Panc1 (cell line): Measurements from ENCODE around the gene GRID1. TPM values are rescaled to one million over a fixed set of nuclear protein-coding genes. Genes with fewer than 3 reads are reported as not detected.
A peak's percentile ranks its signal among the peaks of the same experiment; 100 is the strongest.

Source experiments
- ATAC-seq: fragments of 200-7000 bp; cut with Tn5 transposase; 2 replicates; pipeline ENCODE4 v1.9.1; 2020; ENCODE audit warnings: mild to moderate bottlenecking, moderate library complexity
- BruUV-seq: library from RNA; stranded (reverse); fragments of 400-500 nt; replicated peaks from 2 replicates; lab custom pipeline; 2021; lab: Mats Ljungman, UMichigan
- CTCF ChIA-PET: fragments of 300-600 bp; sonication (Branson Sonifier 250); formaldehyde crosslinking; loops from one replicate; lab custom pipeline; 2022; ENCODE audit warnings: antibody characterized with exemption; lab: Charles Lee
- POLR2A ChIA-PET: fragments of 300-600 bp; sonication (Branson Sonifier 250); formaldehyde crosslinking; loops from one replicate; lab custom pipeline; 2022; ENCODE audit warnings: antibody characterized with exemption; lab: Charles Lee
- DNase-seq: peaks from one replicate; pipeline ENCODE4 v3.0.0-alpha.2; 2010; ENCODE audit warnings: low read depth, low spot score
- H3K27ac ChIP-seq: 2 replicates; pipeline ENCODE4 v1.5.1; 2011; ENCODE audit warnings: mild to moderate bottlenecking, low read length, inconsistent platforms
- H3K27me3 ChIP-seq: fragments of 200-500 bp; sonication (Bioruptor generic); 2 replicates; pipeline ENCODE4 v1.6.0; 2014; ENCODE audit warnings: low read length, inconsistent platforms; ENCODE audit not compliant: control insufficient read depth, insufficient read depth
- H3K36me3 ChIP-seq: fragments of 200-500 bp; sonication (Bioruptor generic); 2 replicates; pipeline ENCODE4 v1.5.1; 2014; ENCODE audit warnings: inconsistent platforms, mild to moderate bottlenecking, low read length, moderate library complexity; ENCODE audit not compliant: control insufficient read depth, insufficient read depth
- H3K4me1 ChIP-seq: 2 replicates; pipeline ENCODE4 v1.5.1; 2011; ENCODE audit warnings: inconsistent platforms, mild to moderate bottlenecking, low read length, moderate library complexity; ENCODE audit not compliant: control insufficient read depth, insufficient read depth
- H3K4me3 ChIP-seq, 2 experiments: 2 replicates each; pipeline ENCODE4 v1.5.1; 2011 to 2012; ENCODE audit warnings: low read depth in 2 of 2, low read length in 2 of 2, mild to moderate bottlenecking in 2 of 2, inconsistent platforms in 1 of 2, moderate library complexity in 1 of 2
- H3K9me3 ChIP-seq: fragments of 200-500 bp; sonication (Bioruptor generic); 2 replicates; pipeline ENCODE4 v1.5.1; 2014; ENCODE audit warnings: low read depth, mild to moderate bottlenecking, inconsistent platforms, low read length, moderate library complexity; ENCODE audit not compliant: control insufficient read depth, insufficient read depth
- CTCF ChIP-seq: fragments of 450-650 bp; IDR thresholded peaks from 2 replicates; pipeline ENCODE4 v1.5.1; 2017; ENCODE audit warnings: mild to moderate bottlenecking
- POLR2AphosphoS5 ChIP-seq: IDR thresholded peaks from 2 replicates; pipeline ENCODE4 v1.6.1; 2012; ENCODE audit warnings: mild to moderate bottlenecking, low read depth, low read length, moderate library complexity
- REST ChIP-seq, 2 experiments: IDR thresholded peaks; 2 replicates each; pipeline ENCODE4 v1.6.1; 2011 to 2012; ENCODE audit warnings: low read depth in 2 of 2, control low read depth in 1 of 2, low read length in 1 of 2, mild to moderate bottlenecking in 1 of 2, moderate library complexity in 1 of 2; ENCODE audit not compliant: insufficient read depth in 1 of 2
- SIN3A ChIP-seq: IDR thresholded peaks from 2 replicates; pipeline ENCODE4 v1.6.1; 2012; ENCODE audit warnings: low read depth, mild to moderate bottlenecking, low read length, moderate library complexity, borderline replicate concordance; ENCODE audit not compliant: insufficient read depth
- TCF7L2 ChIP-seq: IDR thresholded peaks from 2 replicates; pipeline ENCODE4 v1.6.1; 2011; ENCODE audit warnings: mild to moderate bottlenecking, low read depth, low read length, inconsistent platforms
- in situ Hi-C: cut with HindIII; loops from 2 replicates; pipeline ENCODE4 v1.10.0; 2016; ENCODE audit warnings: low sequenced_read_pairs, low pct_unique_long_range_greater_than_20kb
- intact Hi-C: fragments of 100-400 bp; cut with micrococcal nuclease; formaldehyde crosslinking; loops from one replicate; pipeline ENCODE4 v1.10.0; 2022; ENCODE audit not compliant: unreplicated experiment
- total RNA-seq: library from RNA; stranded (reverse); gene quantifications from one replicate; pipeline ENCODE4 v1.2.1, GENCODE V29; 2021; ENCODE audit not compliant: unreplicated experiment

Gene GRID1
- total RNA-seq, 1 experiment from 2014 or later = 2.3 TPM

GRCh38 chr10:86104156-86104555, 262.4 kb downstream of the GRID1 start:
- POLR2A ChIA-PET = no interaction called here
- no peak overlapping the region for H3K4me3 ChIP-seq
- no peaks in the 10 kb centered on the region for H3K9me3 ChIP-seq
- CTCF ChIA-PET = no interaction called here
- BruUV-seq = no TSS peak
- ATAC-seq (no peak), DNase-seq (no peak)
- TF ChIP-seq TCF7L2 (no peak), POLR2AphosphoS5 (no peak), REST (IDR thresholded peaks at IDR 0.05; ENCODE audit: insufficient read depth in 1 of 2, low read depth in 2 of 2, low read length in 1 of 2) (no peak), CTCF (no peak)
- no peaks in the 10 kb centered on the region for H3K4me1 ChIP-seq
- no peak overlapping the region for H3K27ac ChIP-seq
- no peaks in the 10 kb centered on the region for H3K36me3 ChIP-seq
- no peaks in the 10 kb centered on the region for H3K27me3 ChIP-seq
- in situ Hi-C loops (no loop called here), intact Hi-C loops (no loop called here)

DNA sequence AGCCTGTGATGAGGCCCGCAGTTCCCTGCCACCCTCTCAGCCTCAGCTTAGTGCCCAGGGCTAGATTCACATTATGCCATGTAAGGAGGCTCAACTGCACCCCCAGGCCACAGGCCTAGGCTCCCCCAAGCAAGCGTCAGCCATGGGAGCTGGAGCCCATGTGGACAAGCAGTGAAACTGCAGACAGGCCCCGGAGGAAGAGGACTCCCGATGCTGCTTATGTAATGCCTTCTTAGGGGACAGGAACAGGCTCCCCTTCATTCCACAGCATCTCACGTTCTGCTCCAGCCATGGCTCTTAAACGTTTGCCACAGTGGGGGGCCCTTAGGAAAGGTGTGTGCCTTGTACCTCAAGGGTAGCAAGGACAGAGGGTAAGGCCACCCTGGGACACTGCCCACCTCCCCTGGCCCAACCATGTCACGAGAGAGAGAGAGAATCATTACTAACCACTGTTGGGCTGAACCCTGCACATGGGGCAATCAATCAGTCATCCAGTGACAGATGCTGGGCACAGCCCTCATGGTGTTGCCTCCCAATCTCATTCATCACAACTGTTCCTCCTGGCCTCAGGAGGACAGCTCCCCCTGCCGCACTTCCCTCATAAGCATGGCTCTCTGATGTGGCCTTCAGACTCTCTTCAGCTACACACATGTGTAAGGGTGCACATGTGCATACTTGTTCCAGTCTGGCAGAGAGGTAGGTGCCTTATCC, 263.0 kb downstream of the GRID1 start:
- Histone ChIP-seq H3K36me3 (no peaks in the 10 kb centered on the region), H3K27me3 (no peaks in the 10 kb centered on the region), H3K4me3 (no peak overlapping the region), H3K4me1 (no peaks in the 10 kb centered on the region), H3K27ac (no peak overlapping the region), H3K9me3 (no peaks in the 10 kb centered on the region)
- in situ Hi-C loops (no loop called here), intact Hi-C loops (no loop called here)
- BruUV-seq = no TSS peak
- DNase-seq (no peak), ATAC-seq (no peak)
- TF ChIP-seq POLR2AphosphoS5 = no peak
- 0 out of 2 replicates have a peak, but pooled peaks have one; percentile 17 for TF ChIP-seq CTCF
- no peak for TF ChIP-seq TCF7L2
- no peak for TF ChIP-seq SIN3A
- POLR2A ChIA-PET = no interaction called here
- CTCF ChIA-PET = no interaction called here
